Measurements from ENCODE around the gene AMN1. TPM values are rescaled to one million over a fixed set of nuclear protein-coding genes. Genes with fewer than 3 reads are reported as not detected.

Gene AMN1
- total RNA-seq, 1 experiment from 2014 or later, result 9.6 TPM

GRCh38 chr12:31737345-31737744 is 8.5 kb upstream of the AMN1 start:
- Histone ChIP-seq H4K8ac (replicated peaks; ENCODE audit: insufficient read length, low read depth, low read length) (no peak overlapping the region), H2AFZ (ENCODE audit: low read length) (no peak overlapping the region), H3K27ac (ENCODE audit: insufficient read length, low read depth, low read length) (no peak overlapping the region), H3K27me3 (ENCODE audit: insufficient read depth, low read length) (no peaks in the 10 kb centered on the region), H2BK15ac (ENCODE audit: low read depth, low read length) (no peak overlapping the region), H3T11ph (ENCODE audit: low read length) (no peak overlapping the region), H2BK120ac (ENCODE audit: low read depth, low read length, poor library complexity, severe bottlenecking) (no peak overlapping the region), H3K4ac (ENCODE audit: low read depth, low read length) (no peak overlapping the region), H3K4me2 (ENCODE audit: insufficient read depth, insufficient read length, low read length) (no peak overlapping the region), H3K4me1 (ENCODE audit: insufficient read depth, low read length) (peaks cover 2% of the 10 kb centered on the region; the same call in 1 of the 2 replicates), H3K79me2 (ENCODE audit: insufficient read depth, low read length) (no peaks in the 10 kb centered on the region), H3K9me3 (ENCODE audit: control insufficient read depth, low read depth, low read length) (no peaks in the 10 kb centered on the region), H4K91ac (ENCODE audit: insufficient read length, low read depth, low read length) (no peak overlapping the region), H3K56ac (ENCODE audit: insufficient read length, low read depth, low read length) (no peak overlapping the region), H4K5ac (ENCODE audit: insufficient read length, low read depth, low read length) (no peak overlapping the region), H2AK5ac (ENCODE audit: insufficient read length, low read length) (no peak overlapping the region), H2BK12ac (ENCODE audit: insufficient read length, low read depth, low read length) (no peak overlapping the region), H4K20me1 (ENCODE audit: control insufficient read depth, insufficient read depth, insufficient read length) (no peaks in the 10 kb centered on the region), H3K18ac (ENCODE audit: insufficient read length, low read depth, low read length) (no peak overlapping the region), H2BK5ac (ENCODE audit: insufficient read length, low read length) (no peak overlapping the region), H3K23me2 (ENCODE audit: insufficient read length, low read depth, low read length, poor library complexity, severe bottlenecking) (no peaks in the 10 kb centered on the region), H3K14ac (ENCODE audit: insufficient read depth, low read length) (no peak overlapping the region), H2BK20ac (ENCODE audit: low read depth, low read length, poor library complexity, severe bottlenecking) (no peak overlapping the region), H3K23ac (ENCODE audit: insufficient read length, low read depth, low read length) (no peak overlapping the region), H3K9ac (ENCODE audit: extremely low read depth, insufficient read length, low read length) (no peak overlapping the region), H3K79me1 (ENCODE audit: insufficient read depth, low read depth, low read length, poor library complexity, severe bottlenecking) (no peaks in the 10 kb centered on the region)
- Mint-ChIP-seq H3K36me3 (ENCODE audit: insufficient read depth in 1 of 3, low read depth in 3 of 3) (no peaks in the 10 kb centered on the region), H3K4me1 (peaks cover 23 to 26% of the 10 kb centered on the region in 2 experiments), H3K4me3 (no peak overlapping the region), H3K9me3 (no peaks in the 10 kb centered on the region; a peak in 2 of 5 replicates), H3K27ac (no peak overlapping the region), H3K27me3 (ENCODE audit: low read depth) (peaks cover 2% of the 10 kb centered on the region; the same call in 1 of the 2 replicates)
- no peak for DNase-seq
- TF ChIP-seq CTCF (conservative IDR thresholded peaks at IDR 0.05), result no peak
- WGBS (ENCODE audit: extremely low coverage, insufficient read length, low lambda C conversion rate), result no CpG with 5 or more reads among the region's 4 CpGs

Measured in H9 (cell line).